Measurements from ENCODE around the gene DCTPP1. TPM values are rescaled to one million over a fixed set of nuclear protein-coding genes. Genes with fewer than 3 reads are reported as not detected.

DCTPP1 gene
- total and polyA plus RNA-seq, 9 of the 15 experiments (the other 6 are each of a cell fraction or from before 2014, with no cell fraction given) = 45.0 to 132 (median 80.6) TPM

GRCh38 chr16:30444231-30445148 lies 14.7 kb upstream of the DCTPP1 start:
- Histone ChIP-seq H3K4me1 (replicated peaks in 1 of 2; ENCODE audit: control insufficient read depth in 2 of 2, insufficient read depth in 2 of 2, low read length in 2 of 2) (peaks cover 6 to 13% of the 10 kb centered on the region in 2 experiments; a peak in 3 of 5 replicates), H3K9me3 (replicated peaks; ENCODE audit: control insufficient read depth, insufficient read depth, low read depth, low read length) (no peaks in the 10 kb centered on the region), H3K9me1 (ENCODE audit: control insufficient read depth, insufficient read depth, low read length) (no peaks in the 10 kb centered on the region), H3K27ac (ENCODE audit: extremely low read depth, low read depth, low read length) (peak overlapping the region; percentile 96), H3K27me3 (ENCODE audit: control insufficient read depth in 2 of 2, insufficient read depth in 2 of 2, low read length in 2 of 2) (no peaks in the 10 kb centered on the region), H3K4me2 (ENCODE audit: insufficient read depth, low read length) (peak overlapping the region; percentile 100), H3K79me2 (ENCODE audit: control insufficient read depth, insufficient read depth, low read length) (peaks cover 33% of the 10 kb centered on the region), H2AFZ (ENCODE audit: low read depth, low read length) (peak overlapping the region; percentile 65), H3K36me3 (ENCODE audit: control insufficient read depth, insufficient read depth, low read length) (peaks cover 23% of the 10 kb centered on the region), H4K20me1 (replicated peaks; ENCODE audit: control insufficient read depth, insufficient read depth, low read length) (0 out of 2 replicates have a peak, but pooled peaks cover 7% of the 10 kb centered on the region), H3K4me3 (peak overlapping the region; percentile 82), H3K9ac (ENCODE audit: insufficient read depth in 1 of 2, low read depth in 2 of 2, low read length in 2 of 2) (peak overlapping the region; percentile 93 to 97)
- BruUV-seq (replicated peaks) = TSS peak; percentile 75
- DNase-seq (ENCODE audit: extremely low read depth in 1 of 4, low spot score in 3 of 4) (peak; percentile 28 to 42 (median 30)), FAIRE-seq (peak; percentile 67), ATAC-seq (peak; percentile 40)
- in situ Hi-C loops (cut with MboI) (no loop called here), intact Hi-C loops (cut with micrococcal nuclease) (loop anchor here (1.0 to 2.0 kb wide), 2 partner anchors 14 to 82 kb away; partner anchors contain the start of genes DCTPP1 and ZNF768)
- 1% methylated on average over 29 of the region's 29 CpGs for WGBS (ENCODE audit: insufficient coverage, low coverage, missing lambda C conversion rate)
- ChIA-PET CTCF (ENCODE audit: low intra/inter-chr PET ratio) (interaction anchor here (1.0 kb wide), 1 partner anchor 184 kb away, joined by 3 read pairs; no protein-coding TSS in a partner anchor), POLR2A (interaction anchor here (0.5 to 2.7 kb wide), 20 partner anchors 9 to 364 kb away, joined by 3 to 16 read pairs (median 4); partner anchors contain the start of genes DCTPP1, FBRS, PRR14 and ZNF764)
- TF ChIP-seq POLR2AphosphoS2 (IDR thresholded peaks at IDR 0.05; ENCODE audit: low read length) (no peak), BRD9 (IDR thresholded peaks at IDR 0.05; ENCODE audit: low read depth, partially characterized antibody) (no peak), BRF2 (IDR thresholded peaks at IDR 0.05; ENCODE audit: borderline replicate concordance, insufficient read depth, insufficient read length) (no peak), MTA1 (IDR thresholded peaks at IDR 0.05; ENCODE audit: borderline replicate concordance) (no peak), RUNX1 (IDR thresholded peaks at IDR 0.05; ENCODE audit: low read depth) (0 out of 2 replicates have a peak, but pooled peaks have one; percentile 5), CREB1 (IDR thresholded peaks at IDR 0.05) (no peak), CREB1 (CRISPR knock-in tag; IDR thresholded peaks at IDR 0.05) (no peak), TOE1 (IDR thresholded peaks at IDR 0.05; ENCODE audit: borderline replicate concordance) (no peak), TOE1 (CRISPR knock-in tag; IDR thresholded peaks at IDR 0.05; ENCODE audit: borderline replicate concordance, low read depth) (no peak), GATAD2B (IDR thresholded peaks at IDR 0.05; ENCODE audit: borderline replicate concordance) (no peak), ZNF445 (CRISPR knock-in tag; IDR thresholded peaks at IDR 0.05; ENCODE audit: low read depth) (no peak), CBX3 (IDR thresholded peaks at IDR 0.05; ENCODE audit: borderline replicate concordance in 1 of 2, low read length in 2 of 2) (no peak), SOX6 (IDR thresholded peaks at IDR 0.05) (0 out of 2 replicates have a peak, but pooled peaks have one; percentile 18), TGIF2 (CRISPR knock-in tag; IDR thresholded peaks at IDR 0.05) (no peak), ILF3 (IDR thresholded peaks at IDR 0.05; ENCODE audit: borderline replicate concordance) (no peak)
- TF ChIP-seq, protein P1, sequence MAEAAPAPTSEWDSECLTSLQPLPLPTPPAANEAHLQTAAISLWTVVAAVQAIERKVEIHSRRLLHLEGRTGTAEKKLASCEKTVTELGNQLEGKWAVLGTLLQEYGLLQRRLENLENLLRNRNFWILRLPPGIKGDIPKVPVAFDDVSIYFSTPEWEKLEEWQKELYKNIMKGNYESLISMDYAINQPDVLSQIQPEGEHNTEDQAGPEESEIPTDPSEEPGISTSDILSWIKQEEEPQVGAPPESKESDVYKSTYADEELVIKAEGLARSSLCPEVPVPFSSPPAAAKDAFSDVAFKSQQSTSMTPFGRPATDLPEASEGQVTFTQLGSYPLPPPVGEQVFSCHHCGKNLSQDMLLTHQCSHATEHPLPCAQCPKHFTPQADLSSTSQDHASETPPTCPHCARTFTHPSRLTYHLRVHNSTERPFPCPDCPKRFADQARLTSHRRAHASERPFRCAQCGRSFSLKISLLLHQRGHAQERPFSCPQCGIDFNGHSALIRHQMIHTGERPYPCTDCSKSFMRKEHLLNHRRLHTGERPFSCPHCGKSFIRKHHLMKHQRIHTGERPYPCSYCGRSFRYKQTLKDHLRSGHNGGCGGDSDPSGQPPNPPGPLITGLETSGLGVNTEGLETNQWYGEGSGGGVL (CRISPR knock-in tag; IDR thresholded peaks at IDR 0.05) = no peak

Data from K562 (cell line).